WERI-Rb-1 (cell line): ENCODE results near the gene THPO.

Experiments used
- DNase-seq: peaks from one replicate; pipeline ENCODE4 v3.0.0-alpha.2; 2020
- H3K27ac ChIP-seq: fragments of 250-450 bp; sonication (Bioruptor Pico); 2 replicates; pipeline ENCODE4 v1.5.1; 2020; ENCODE audit warnings: mild to moderate bottlenecking, moderate library complexity
- H3K27me3 ChIP-seq: fragments of 250-450 bp; sonication (Bioruptor Pico); 2 replicates; pipeline ENCODE4 v1.5.1; 2021; ENCODE audit warnings: mild to moderate bottlenecking, low read depth, moderate library complexity; ENCODE audit not compliant: insufficient read depth, severe bottlenecking
- H3K36me3 ChIP-seq: fragments of 250-450 bp; sonication (Bioruptor Pico); 2 replicates; pipeline ENCODE4 v1.5.1; 2020; ENCODE audit warnings: mild to moderate bottlenecking, moderate library complexity
- H3K4me3 ChIP-seq: 2 replicates; pipeline ENCODE4 v1.5.1; 2011; ENCODE audit warnings: low read depth, mild to moderate bottlenecking, control low read depth, low read length
- H3K9me3 ChIP-seq: fragments of 250-450 bp; sonication (Bioruptor Pico); 2 replicates; pipeline ENCODE4 v1.5.1; 2021; ENCODE audit warnings: mild to moderate bottlenecking, moderate library complexity; ENCODE audit not compliant: severe bottlenecking
- CTCF ChIP-seq: IDR thresholded peaks from 2 replicates; pipeline ENCODE4 v1.5.1; 2011; ENCODE audit warnings: low read depth, mild to moderate bottlenecking, control low read depth, inconsistent platforms, low read length

Gene THPO

GRCh38 chr3:184333190-184333589, 44.8 kb downstream of the THPO start:
- H3K4me3 ChIP-seq: no peak overlapping the region
- H3K27ac ChIP-seq: no peak overlapping the region
- no peak for TF ChIP-seq CTCF
- H3K27me3 ChIP-seq: no peaks in the 10 kb centered on the region
- no peaks in the 10 kb centered on the region for H3K9me3 ChIP-seq
- no peak for DNase-seq
- H3K36me3 ChIP-seq: peaks cover 74% of the 10 kb centered on the region

- Histone ChIP-seq H3K9me3 (no peaks in the 10 kb centered on the region), H3K27me3 (no peaks in the 10 kb centered on the region), H3K27ac (no peak overlapping the region), H3K4me3 (no peak overlapping the region), H3K36me3 (peaks cover 80% of the 10 kb centered on the region)
- TF ChIP-seq CTCF: no peak
- no peak for DNase-seq
Measured at GRCh38 chr3:184332370-184333090, 45.5 kb downstream of the THPO start.

GRCh38 chr3:184328516-184328915, 49.5 kb downstream of the THPO start:
- Histone ChIP-seq H3K27ac (no peak overlapping the region), H3K9me3 (no peaks in the 10 kb centered on the region), H3K36me3 (peaks cover 99% of the 10 kb centered on the region), H3K27me3 (no peaks in the 10 kb centered on the region), H3K4me3 (no peak overlapping the region)
- no peak for TF ChIP-seq CTCF
- DNase-seq: no peak

- no peaks in the 10 kb centered on the region for H3K27me3 ChIP-seq
- DNase-seq: no peak
- no peak for TF ChIP-seq CTCF
- no peak overlapping the region for H3K27ac ChIP-seq
- peaks cover 99% of the 10 kb centered on the region for H3K36me3 ChIP-seq
- H3K9me3 ChIP-seq: no peaks in the 10 kb centered on the region
- no peak overlapping the region for H3K4me3 ChIP-seq
Measured at GRCh38 chr3:184327171-184327570, 50.8 kb downstream of the THPO start.

GRCh38 chr3:184325715-184326369, 52.2 kb downstream of the THPO start:
- no peaks in the 10 kb centered on the region for H3K27me3 ChIP-seq
- peaks cover 99% of the 10 kb centered on the region for H3K36me3 ChIP-seq
- H3K9me3 ChIP-seq: no peaks in the 10 kb centered on the region
- no peak for DNase-seq
- H3K4me3 ChIP-seq: no peak overlapping the region
- no peak for TF ChIP-seq CTCF
- H3K27ac ChIP-seq: no peak overlapping the region
